Neural crest cell (in vitro differentiated cells): ENCODE measurements around the gene GABBR2. TPM values are rescaled to one million over a fixed set of nuclear protein-coding genes. Genes with fewer than 3 reads are reported as not detected.

Experiments used
- DNase-seq: peaks from one replicate; pipeline ENCODE4 v3.0.0; 2021; ENCODE audit warnings: low read depth, mixed read lengths, low spot score
- H3K27ac Mint-ChIP-seq: one replicate; pipeline ENCODE4 v1.8.0; 2021; ENCODE audit warnings: mild to moderate bottlenecking, mixed read lengths; ENCODE audit not compliant: unreplicated experiment
- H3K27me3 Mint-ChIP-seq: 2 replicates; pipeline ENCODE4 v1.8.0; 2021; ENCODE audit warnings: low read depth, mild to moderate bottlenecking, mixed read lengths
- H3K36me3 Mint-ChIP-seq: 2 replicates; pipeline ENCODE4 v1.8.0; 2021; ENCODE audit warnings: low read depth, mild to moderate bottlenecking, mixed read lengths
- H3K4me1 Mint-ChIP-seq: 2 replicates; pipeline ENCODE4 v1.8.0; 2021; ENCODE audit warnings: mixed read lengths
- H3K4me3 Mint-ChIP-seq: one replicate; pipeline ENCODE4 v1.8.0; 2021; ENCODE audit warnings: mild to moderate bottlenecking, mixed read lengths
- H3K9me3 Mint-ChIP-seq: 2 replicates; pipeline ENCODE4 v1.8.0; 2021; ENCODE audit warnings: mixed read lengths
- CTCF ChIP-seq: fragments of 200-600 bp; sonication (generic); conservative IDR thresholded peaks from 2 replicates; pipeline ENCODE4 v1.5.0; 2021; ENCODE audit warnings: antibody characterized with exemption, mild to moderate bottlenecking
- total RNA-seq: library from RNA; stranded (reverse); gene quantifications from 2 replicates; pipeline ENCODE4 v1.2.1, GENCODE V29; 2021

Gene GABBR2
- total RNA-seq, 1 donor from 2014 or later: 0.84 TPM

- Mint-ChIP-seq H3K9me3 (no peaks in the 10 kb centered on the region), H3K4me3 (no peak overlapping the region), H3K27me3 (no peaks in the 10 kb centered on the region), H3K36me3 (no peaks in the 10 kb centered on the region), H3K27ac (no peak overlapping the region), H3K4me1 (no peaks in the 10 kb centered on the region)
- DNase-seq: no peak
- TF ChIP-seq CTCF: no peak
These were observed 112.2 kb downstream of the GABBR2 start for GRCh38 chr9:98596486-98596885.

GRCh38 chr9:98594546-98595160, 114.1 kb downstream of the GABBR2 start:
- H3K27me3 Mint-ChIP-seq: peaks cover 13% of the 10 kb centered on the region
- no peak for DNase-seq
- H3K4me1 Mint-ChIP-seq: no peaks in the 10 kb centered on the region
- H3K27ac Mint-ChIP-seq: no peak overlapping the region
- no peaks in the 10 kb centered on the region for H3K36me3 Mint-ChIP-seq
- no peak for TF ChIP-seq CTCF
- H3K4me3 Mint-ChIP-seq: no peak overlapping the region
- H3K9me3 Mint-ChIP-seq: no peaks in the 10 kb centered on the region

GRCh38 chr9:98593354-98594253, 115.1 kb downstream of the GABBR2 start:
- no peak overlapping the region for H3K27ac Mint-ChIP-seq
- H3K9me3 Mint-ChIP-seq: no peaks in the 10 kb centered on the region

GRCh38 chr9:98591696-98592095, 117.0 kb downstream of the GABBR2 start:
- H3K36me3 Mint-ChIP-seq: no peaks in the 10 kb centered on the region
- H3K9me3 Mint-ChIP-seq: no peaks in the 10 kb centered on the region
- no peak overlapping the region for H3K27ac Mint-ChIP-seq
- no peak for DNase-seq
- no peak overlapping the region for H3K4me3 Mint-ChIP-seq
- peaks cover 30% of the 10 kb centered on the region for H3K27me3 Mint-ChIP-seq
- H3K4me1 Mint-ChIP-seq: no peaks in the 10 kb centered on the region
- TF ChIP-seq CTCF: no peak

More at GRCh38 chr9:98593354-98594253, 115.1 kb downstream of the GABBR2 start:
- no peak for DNase-seq
- no peak for TF ChIP-seq CTCF
- Mint-ChIP-seq H3K36me3 (no peaks in the 10 kb centered on the region), H3K4me1 (no peaks in the 10 kb centered on the region), H3K27me3 (peaks cover 20% of the 10 kb centered on the region), H3K4me3 (no peak overlapping the region)

GRCh38 chr9:98590101-98590500, 118.6 kb downstream of the GABBR2 start:
- Mint-ChIP-seq H3K4me1 (no peaks in the 10 kb centered on the region), H3K4me3 (no peak overlapping the region), H3K9me3 (no peaks in the 10 kb centered on the region), H3K27ac (no peak overlapping the region), H3K27me3 (peaks cover 36% of the 10 kb centered on the region), H3K36me3 (no peaks in the 10 kb centered on the region)
- no peak for DNase-seq
- no peak for TF ChIP-seq CTCF
